NCI-H2107 treated with DMSO at 0.1 percent for 48 hours (cell line): ENCODE measurements around the gene ZNF485.
"Not testable (repeated sequence)": the region's sequence is repeated elsewhere in the genome, so short reads cannot be mapped to it uniquely, and the experiment has no call there.

Experiments
- DNase-seq: peaks from one replicate; lab custom pipeline; 2025; ENCODE audit not compliant: unreplicated experiment; lab: John Stamatoyannopoulos, UW

Gene ZNF485

DNA sequence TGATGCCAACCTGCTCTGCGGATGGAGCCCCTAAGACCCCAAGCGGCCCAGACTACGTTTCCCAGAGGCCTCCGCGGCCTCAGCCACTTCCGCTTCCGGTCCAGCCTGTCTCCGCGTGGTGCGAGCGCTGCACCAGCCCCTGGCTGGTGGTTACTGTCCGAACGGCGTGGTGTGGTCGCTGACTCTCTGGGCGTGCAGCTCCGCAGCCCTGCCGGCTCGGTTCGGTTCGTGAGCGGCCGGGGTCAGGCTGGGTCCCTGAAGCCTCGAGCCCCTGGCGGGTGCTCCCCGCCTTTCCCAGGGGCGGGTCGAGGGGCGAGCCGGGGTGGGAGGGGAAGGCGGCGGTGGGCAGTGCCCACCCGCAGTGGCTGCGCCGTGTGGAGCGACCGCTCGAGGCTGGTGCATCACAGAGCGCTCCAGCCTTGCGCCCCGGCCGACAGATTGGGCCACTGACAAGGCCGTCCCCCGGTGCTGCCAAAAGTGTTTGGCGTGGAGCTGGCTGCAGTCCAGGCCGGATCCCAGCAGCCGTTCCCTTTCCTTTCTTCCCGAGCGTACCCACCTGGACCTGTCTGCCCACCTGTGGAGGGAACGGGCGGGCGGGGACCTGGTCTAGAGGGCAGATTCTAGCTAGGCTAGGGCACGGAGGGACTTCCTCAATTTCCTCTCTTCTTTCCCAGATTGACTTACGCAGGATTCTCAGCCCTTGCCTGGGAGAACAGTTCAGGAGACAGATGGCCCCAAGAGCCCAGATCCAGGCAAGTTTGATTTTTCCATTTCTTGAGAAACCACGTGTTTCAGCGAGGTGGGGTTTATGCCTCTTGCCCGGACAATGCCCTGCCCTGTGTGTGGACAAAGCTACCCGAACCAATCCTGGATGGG lies at the start of gene ZNF485:
Gene ZNF485 (plus strand): TSS at position 116 of the 876 bp plus-strand sequence. CDS start 613 bp downstream, at position 729.
- DNase-seq, result peak; percentile 1

DNA sequence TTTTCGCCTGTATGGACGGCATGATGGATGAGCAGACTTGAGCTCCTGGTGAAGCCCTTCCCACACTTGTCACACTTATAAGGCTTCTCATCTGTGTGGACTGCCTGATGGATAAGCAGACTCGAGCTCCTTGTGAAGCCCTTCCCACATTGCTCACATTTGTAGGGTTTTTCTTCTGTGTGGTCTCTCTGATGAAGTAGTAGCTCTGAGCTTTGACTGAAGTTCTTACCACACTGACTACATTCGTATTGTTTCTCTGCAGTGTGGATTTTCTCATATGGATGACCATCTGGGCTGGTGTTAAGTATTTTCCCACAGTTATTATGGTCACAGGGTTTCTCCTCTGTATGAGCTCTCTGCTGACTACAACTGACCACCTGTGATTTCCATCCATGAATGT lies 49.0 kb upstream of the ZNF485 start:
- no peak for DNase-seq

DNA sequence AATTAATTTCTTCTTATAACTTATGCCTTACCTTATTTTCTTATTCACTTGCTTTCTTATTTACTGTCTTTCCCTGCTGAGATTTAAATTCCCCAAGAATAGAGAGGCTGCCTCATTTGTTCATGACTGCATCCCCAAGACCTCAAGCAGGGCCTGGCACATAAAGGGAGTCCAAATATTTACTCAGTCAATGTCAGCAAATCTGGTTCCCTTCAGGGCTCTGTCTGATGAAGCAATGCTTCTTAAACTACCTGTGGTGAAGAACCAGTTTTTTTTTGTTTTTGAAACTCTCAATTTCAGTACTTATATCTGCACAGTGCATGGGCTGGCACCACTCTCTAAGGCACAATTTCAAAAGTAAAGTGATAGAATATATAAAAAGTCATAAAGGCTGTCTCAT lies 36.6 kb upstream of the ZNF485 start:
- no peak for DNase-seq

DNA sequence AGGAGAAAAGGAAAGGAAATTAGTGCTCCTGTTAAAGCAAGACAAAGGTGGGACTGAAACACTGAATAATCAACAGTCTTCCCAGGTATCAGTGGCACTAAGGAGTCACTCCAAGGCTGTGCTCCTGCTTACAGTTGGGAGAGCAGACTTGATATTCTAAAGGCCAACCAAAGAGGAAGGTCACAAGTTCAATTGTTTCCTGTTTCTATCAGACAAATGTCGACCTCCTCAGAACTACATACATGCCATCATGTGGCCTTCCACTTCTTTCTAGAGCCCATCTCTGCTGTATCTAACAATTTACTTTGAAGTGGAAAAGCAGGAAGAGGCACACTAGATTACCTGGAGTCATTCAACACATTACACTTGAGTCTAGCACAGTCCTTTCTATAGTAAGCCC lies 35.3 kb upstream of the ZNF485 start:
- no peak for DNase-seq

DNA sequence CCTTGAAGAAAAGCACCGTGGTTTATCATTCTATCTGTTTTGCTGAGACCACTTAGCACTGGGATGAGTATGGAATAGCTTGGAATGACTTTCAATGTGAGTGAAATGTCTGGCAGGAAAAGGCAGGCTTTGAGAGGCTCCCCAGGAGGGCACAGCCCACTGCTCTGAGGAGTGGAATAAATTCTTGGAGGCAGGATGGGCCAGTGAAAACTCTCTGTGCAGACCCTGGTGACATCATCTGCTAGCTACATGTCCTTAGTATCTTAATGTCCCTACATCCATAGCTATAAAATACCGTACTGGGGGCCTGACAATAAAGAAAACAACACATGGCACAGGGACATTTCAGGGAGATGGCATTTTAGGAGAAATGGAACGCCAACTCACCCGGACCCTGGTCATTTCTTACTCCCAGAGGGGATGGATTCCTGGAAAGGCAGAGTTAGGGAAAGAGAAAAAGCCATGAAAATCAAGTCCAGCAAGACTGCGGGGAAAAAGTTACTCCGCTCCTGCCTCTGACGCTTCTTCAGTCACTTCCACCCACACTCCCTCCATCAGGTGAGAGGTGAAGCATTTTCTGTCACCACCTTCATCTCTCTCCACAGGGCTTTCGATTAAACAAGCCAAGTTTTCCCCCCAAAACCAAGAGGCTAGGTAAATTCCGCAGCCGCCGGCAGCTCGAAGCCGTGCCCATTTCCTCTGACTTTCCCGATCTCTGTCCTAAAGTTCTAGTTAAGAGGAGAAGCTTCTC lies 32.8 kb upstream of the ZNF485 start:
- DNase-seq, result no peak

DNA sequence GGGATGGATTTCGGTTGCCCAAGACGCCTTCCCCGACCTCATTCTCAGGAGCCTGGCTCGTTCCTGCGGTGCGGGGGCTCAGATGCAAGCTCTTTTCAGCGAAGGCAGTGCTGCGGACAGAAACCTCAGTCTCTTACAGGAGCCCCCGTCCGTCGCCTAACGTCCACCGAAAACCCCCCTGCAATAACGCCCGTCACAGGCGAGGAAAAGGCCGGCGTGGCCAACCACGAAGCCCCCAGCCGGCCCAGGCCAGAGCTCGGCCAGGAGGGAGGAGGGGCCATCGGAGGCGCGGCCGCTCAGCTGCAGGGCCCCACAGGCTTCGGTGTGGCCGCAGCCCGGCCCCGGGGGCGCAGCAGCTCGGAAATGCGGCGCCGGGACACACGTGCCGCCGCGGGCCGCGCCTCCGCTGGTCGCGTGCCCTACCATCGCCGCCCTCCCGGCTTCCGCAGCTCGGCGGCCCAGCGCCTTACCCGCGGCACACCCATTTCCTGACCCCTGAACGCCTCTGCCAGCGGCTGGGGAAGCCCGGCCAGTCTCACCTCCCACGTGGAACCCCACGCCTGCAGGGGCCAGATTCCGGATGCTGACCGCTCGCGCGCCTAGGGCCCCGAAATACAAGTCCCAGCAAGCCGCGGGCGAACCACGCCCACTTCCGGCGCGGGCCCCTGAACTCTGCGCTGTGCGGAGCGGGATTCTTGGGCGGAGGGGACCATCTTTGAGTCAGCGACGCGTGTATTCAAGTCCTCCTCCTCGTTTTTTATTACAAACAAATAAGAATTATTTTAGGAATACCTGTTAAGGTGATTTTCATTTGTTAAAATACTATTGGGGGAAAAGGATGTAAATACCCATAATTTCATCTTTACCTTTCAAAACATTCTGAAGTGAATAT lies 32.0 kb upstream of the ZNF485 start, which contains the start of gene ZNF239:
Gene ZNF239 (minus strand): TSS at position 616 of the 892 bp plus-strand sequence. CDS start 16,537 bp downstream, outside the sequence.
- DNase-seq, result no peak

DNA sequence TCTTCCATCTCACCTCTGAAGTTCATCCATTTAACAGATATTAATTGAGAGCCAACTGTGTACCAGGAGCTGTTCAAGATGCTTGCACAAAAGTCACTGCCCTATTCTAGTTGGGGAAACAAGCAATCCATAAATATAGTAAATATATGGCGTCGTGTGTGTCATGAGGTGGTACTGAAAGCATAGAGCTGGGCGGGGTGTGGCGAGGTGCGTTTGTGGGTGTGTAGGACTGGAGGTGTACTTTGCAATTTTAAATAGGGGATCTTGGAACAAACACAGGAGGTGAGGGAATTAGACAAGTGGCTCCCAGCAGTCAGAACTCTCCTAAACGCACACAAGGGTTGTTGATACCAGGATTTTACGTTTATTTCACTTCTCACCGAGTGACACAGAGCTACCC lies 31.3 kb upstream of the ZNF485 start:
- DNase-seq, result no peak

DNA sequence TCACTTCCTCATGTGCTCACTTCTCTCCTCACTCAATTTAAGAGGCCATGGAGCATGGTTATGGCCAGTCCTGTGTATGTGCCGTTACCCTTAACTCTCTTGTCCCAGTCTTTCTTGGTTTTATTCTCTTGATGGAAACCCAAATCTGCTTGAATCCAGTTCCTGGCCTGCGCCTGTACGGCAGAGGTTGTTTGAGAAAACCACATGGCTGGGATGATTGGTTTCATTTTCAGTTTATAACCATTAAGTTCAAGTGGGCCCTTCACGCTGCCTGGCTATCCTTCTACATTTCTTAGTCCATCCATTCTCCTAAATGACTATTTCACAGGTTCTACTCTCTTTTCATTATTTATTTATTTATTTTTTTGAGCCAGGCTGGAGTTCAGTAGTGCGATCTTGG lies 30.2 kb upstream of the ZNF485 start:
- DNase-seq, result no peak

DNA sequence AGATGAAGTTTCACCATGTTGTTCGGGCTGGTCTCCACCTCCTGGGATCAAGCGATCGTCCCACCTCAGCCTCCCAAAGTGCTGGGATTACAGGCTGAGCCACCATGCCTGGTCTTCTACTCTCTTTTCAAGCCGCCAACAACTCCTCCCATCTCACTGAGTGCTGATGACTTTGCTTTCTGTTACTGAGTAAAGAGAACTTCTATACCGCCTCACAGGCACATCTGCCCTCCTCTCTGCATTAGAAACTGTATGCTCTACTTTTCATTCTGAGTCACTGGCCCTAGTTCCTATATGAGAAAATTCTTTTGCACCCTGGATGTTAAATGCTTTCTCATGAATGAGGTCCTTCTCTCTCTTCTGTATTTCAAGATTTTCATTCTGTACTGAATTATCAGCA lies 29.7 kb upstream of the ZNF485 start:
- DNase-seq, result no peak

DNA sequence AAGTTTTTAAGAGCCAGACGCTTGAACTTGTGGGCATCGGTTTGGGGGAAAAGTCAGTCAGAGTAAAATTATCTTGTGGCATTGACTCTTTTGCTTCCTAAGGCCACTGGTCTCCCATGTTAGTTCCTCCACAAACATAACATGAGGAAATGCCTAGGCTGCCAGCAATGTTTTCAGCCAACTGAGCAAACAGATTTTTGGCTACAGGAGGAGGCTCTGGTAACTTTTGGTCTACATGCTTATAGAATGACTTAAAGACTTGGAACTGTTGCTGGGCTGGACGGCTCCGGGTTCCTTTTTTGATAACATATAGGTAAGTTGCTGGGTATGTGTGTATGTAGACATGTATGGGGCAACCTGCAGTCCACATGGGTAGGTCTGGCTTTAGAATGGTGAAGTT lies 22.2 kb upstream of the ZNF485 start:
- no peak for DNase-seq

DNA sequence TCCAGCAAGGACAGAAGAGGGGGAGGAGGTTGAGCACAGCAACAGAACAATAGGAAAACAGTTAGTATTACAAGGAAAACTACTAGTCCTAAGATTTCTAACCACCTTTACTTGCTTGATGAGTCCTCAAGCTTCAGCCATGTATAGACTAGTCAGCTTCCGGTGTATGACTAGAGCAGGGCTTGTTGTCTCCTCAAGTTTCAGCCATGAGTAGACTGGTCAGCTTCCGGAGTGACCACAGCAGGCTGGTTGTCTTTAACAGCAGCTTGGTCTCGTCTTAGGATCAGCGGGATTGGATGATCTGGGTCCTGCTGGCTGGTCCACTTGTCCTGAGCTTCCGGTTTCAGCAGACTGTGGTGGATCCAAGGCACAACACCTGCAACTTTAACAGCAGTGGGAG lies 21.2 kb upstream of the ZNF485 start:
- no peak for DNase-seq

DNA sequence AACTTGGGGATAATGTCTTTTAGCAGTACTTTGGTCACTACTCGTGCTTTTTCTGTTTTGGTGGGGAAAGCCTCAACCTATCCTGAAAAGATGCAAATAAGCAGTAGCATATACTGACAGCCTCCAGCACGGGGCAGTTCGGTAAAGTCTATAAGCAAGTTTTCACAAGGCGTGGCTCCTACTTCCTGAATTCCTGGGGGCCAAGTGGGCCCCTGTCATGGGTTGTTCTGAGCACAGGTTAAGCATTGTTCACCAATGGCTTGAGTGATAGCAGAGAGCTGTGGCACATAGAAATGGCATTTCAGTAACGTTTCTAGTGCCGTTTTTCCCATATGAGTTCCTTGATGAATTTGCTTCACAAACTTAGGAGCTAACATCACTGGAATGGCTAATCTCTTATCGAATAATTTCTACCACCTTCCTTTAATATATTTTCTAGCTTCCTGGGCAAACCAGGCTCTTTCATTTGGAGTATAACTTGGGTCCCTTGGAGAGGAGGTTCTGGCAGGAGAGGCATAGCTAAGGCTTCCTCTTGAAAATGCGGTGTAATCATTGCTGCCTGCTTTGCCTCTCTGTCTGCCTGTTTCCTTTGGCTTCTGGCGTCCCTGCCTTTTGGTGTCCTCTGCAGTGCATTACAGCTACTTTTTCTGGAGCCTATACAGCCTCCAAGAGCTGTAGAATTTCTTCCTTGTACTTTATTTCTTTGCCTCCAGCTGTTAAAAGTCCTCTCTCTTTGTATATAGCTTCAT lies 20.1 kb upstream of the ZNF485 start:
- no peak for DNase-seq

DNA sequence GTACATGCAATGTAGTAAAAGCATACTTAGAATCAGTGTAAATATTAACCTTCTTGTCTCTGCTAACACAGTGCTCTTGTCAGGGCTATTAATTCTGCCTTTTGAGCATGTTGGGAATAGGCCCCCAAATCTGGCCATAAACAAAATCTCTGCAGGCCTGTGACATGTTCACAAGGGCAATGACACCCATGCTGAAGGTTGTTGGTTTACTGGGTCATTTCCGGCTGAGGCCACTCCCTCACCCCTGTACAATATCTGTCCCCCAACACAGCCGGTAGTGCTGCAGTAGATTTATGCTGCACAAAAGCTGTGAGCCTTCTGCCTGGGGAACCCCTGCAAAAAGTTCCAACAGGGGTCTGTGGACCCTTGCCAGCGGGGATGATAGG lies 19.5 kb upstream of the ZNF485 start:
- DNase-seq, result not testable (repeated sequence)

DNA sequence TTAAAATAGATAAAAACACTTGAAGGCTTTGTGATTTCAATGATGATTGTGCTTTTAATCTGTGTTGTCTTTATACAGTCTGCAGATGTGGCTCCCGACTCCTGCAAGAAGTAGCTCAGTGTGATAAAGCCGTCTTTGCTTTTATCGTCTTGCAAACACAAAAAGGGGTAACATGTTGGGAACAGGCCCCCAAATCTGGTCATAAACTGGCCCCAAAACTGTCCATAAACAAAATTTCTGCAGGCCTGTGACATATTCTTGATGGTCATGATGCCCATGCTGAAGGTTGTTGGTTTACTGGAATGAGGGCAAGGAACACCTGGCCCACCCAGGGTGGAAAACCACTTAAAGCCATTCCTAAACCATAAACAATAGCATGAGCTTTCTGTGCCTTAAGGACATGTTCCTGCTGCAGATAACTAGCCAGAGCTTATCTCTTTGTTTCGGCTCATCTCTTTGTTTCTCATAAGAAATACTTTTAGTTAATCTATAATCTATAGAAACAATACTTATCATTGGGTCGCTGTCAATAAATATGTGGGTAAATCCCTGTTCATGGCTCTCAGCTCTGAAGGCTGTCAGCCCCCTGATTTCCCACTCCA lies 14.8 kb upstream of the ZNF485 start:
- no peak for DNase-seq

DNA sequence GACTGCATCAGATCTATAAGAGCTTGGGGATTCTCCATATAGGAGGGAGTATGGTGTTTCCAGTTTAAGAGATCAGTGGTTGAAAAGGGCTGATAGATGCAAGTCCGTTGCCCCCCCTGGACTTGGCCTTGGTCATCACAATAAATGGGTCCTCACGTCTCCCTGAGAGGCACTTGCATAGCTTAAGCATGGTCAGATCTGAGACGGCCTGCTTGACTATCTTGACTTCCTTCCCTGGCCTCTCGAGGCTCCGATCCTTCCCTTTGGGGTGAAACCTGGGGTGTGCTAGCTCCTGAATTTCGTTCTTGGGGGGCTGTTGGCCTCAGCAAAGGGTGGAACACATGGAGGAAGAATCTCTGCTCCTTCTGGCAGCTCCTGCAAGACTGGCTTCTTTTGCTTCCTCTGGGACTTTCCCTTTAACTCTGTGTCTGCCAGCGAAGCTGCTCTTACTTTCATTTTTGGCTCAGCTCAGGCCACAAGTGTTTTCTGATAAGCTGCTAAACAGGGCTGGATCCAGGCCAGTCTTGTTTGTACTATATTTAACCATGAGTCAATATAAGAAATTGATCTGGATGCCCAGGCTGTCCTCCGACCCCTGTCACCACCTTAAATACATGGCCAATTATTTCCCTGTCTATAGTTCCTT lies 11.2 kb upstream of the ZNF485 start:
- DNase-seq, result no peak

DNA sequence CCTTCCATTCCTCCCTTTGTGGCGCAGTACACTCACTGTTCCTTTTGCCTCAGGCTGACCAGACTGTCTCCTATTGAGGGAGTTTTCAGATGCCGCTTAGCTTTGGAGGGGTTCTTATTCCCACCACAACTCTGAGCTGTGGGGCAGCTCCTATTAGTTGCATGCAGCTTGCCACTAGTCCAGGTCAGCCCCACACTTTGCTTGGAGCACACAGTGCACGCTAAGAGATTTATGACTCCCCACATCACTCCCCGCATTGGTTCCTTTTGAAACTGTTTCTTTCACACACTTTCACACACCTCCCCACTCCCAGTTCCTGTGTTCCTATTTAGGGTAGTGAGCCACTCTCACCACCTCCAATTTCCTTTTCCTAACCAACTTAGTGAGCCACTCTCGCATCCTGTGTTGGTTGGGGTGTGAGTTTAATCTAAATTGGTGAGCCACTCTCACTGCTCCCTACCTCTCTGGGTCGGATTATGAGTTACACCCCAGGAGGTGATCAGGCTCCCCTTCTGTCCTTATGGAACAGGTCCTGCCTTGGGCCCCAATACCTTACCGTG lies 10.4 kb upstream of the ZNF485 start:
- no peak for DNase-seq

DNA sequence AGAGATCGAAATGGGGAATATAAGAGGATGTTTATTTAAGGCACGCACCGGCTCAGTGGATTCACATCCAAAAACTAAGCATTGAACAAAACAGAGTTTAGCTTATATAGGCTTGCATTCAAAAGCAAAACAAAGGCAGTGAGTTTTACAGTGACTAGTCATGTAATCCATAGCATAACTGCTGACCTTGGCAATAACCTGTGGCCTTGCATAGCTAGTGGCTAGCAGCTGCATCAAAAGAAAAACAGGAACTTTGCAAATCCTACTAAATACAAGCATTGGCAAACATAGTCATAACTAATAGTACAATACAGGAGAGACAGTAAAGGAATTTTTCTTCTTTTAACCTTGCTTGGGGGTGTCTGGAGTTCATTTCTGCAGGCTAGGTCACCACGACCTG lies 9.7 kb upstream of the ZNF485 start:
- DNase-seq, result no peak

DNA sequence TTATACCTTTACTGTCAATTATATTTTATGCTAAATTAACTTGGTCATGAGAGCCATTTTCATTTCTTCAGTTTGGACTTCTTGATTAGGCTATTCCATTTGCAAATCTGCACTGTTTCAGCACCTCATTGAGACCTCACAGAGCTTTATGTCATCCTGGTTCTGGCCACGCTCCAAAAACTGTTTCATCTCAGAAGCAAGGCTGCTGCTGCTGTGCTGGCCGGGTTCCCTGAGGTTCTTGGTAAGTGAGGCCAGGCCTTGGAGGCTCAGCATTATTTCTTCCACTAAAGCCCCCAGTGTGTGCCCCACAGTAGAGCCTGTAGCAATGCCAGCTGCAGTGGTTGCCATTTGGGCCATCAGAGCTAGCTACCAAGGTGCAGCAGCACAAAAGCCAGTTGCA lies 7.8 kb upstream of the ZNF485 start:
- no peak for DNase-seq

DNA sequence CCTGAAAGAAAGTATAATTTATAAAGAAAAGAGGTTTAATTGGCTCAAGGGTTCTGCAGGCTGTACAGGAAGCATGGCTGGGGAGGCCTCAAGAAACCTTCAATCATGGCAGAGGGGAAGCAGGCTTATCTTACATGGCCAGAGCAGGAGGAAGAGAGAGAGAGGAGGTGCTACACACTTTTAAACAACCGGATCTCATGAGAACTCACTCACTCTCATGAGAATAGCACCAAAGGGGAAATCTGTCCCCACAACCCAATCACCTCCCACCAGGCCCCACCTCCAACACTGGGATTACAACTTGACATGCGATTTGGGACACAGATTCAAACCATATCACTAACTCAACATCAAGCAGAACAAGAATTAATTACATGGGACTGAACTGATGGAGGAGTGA lies 6.9 kb upstream of the ZNF485 start:
- DNase-seq, result no peak
